GM12878 (cell line): ENCODE measurements around the gene PRSS57. TPM values are rescaled to one million over a fixed set of nuclear protein-coding genes. Genes with fewer than 3 reads are reported as not detected.

Experiments used
- ATAC-seq: fragments of 200-7000 bp; cut with Tn5 transposase; 3 replicates; pipeline ENCODE4 v1.9.1; 2020; ENCODE audit warnings: mild to moderate bottlenecking, moderate library complexity
- BruUV-seq: library from RNA; stranded (reverse); fragments of 400-500 nt; replicated peaks from 2 replicates; lab custom pipeline; 2021; lab: Mats Ljungman, UMichigan
- CTCF ChIA-PET: fragments of 300-600 bp; sonication (Branson Sonifier 250); formaldehyde crosslinking; extraction: SDS; loops from one replicate; lab custom pipeline; 2021; ENCODE audit warnings: inconsistent platforms; lab: Yijun Ruan, JAX
- POLR2A ChIA-PET: fragments of 350-600 bp; formaldehyde crosslinking; extraction: SDS; loops from one replicate; lab custom pipeline; 2021; ENCODE audit warnings: inconsistent platforms; lab: Charles Lee
- RAD21 ChIA-PET: fragments of 300-600 bp; sonication (Branson Sonifier 250); formaldehyde crosslinking; loops from one replicate; lab custom pipeline; 2023; ENCODE audit warnings: antibody characterized with exemption; ENCODE audit not compliant: unreplicated experiment; lab: Charles Lee
- SMC1A ChIA-PET: fragments of 300-600 bp; sonication (Branson Sonifier 250); formaldehyde crosslinking; loops from one replicate; lab custom pipeline; 2023; ENCODE audit not compliant: unreplicated experiment, uncharacterized antibody; lab: Charles Lee
- DNase-seq: peaks from one replicate; pipeline ENCODE4 v3.0.0-alpha.2; 2011; ENCODE audit warnings: low read depth, low spot score
- FAIRE-seq: peaks from 3 replicates; lab custom pipeline; 2011; peaks lifted over from hg19 to GRCh38; lab: Jason Lieb, UNC
- H2AFZ ChIP-seq: 2 replicates; pipeline ENCODE4 v1.6.0; 2011; ENCODE audit warnings: low read depth, low read length, control low read depth; ENCODE audit not compliant: control insufficient read depth
- H3K27ac ChIP-seq: 2 replicates; pipeline ENCODE4 v1.5.1; 2011; ENCODE audit warnings: control low read depth; ENCODE audit not compliant: control insufficient read depth, insufficient read depth
- H3K27me3 ChIP-seq, 2 experiments: replicated peaks in 1 of 2; 2 replicates each; pipeline versions ENCODE4 v1.6.0 to v1.6.1; 2011; ENCODE audit warnings: low read length in 1 of 2; ENCODE audit not compliant: control insufficient read depth in 2 of 2, insufficient read depth in 2 of 2
- H3K36me3 ChIP-seq, 2 experiments: 2 replicates each; pipeline ENCODE4 v1.5.1; 2011; ENCODE audit warnings: low read length in 1 of 2; ENCODE audit not compliant: control insufficient read depth in 2 of 2, insufficient read depth in 2 of 2
- H3K4me1 ChIP-seq: 2 replicates; pipeline ENCODE4 v1.6.1; 2011; ENCODE audit warnings: mild to moderate bottlenecking, low read length, moderate library complexity, mixed read lengths; ENCODE audit not compliant: control insufficient read depth, insufficient read depth
- H3K4me2 ChIP-seq: 2 replicates; pipeline ENCODE4 v1.6.0; 2011; ENCODE audit warnings: control low read depth; ENCODE audit not compliant: control insufficient read depth, insufficient read depth
- H3K4me3 ChIP-seq: fragments of 200-600 bp; sonication (generic); 2 replicates; pipeline ENCODE4 v1.5.1; 2016
- H3K79me2 ChIP-seq: 2 replicates; pipeline ENCODE4 v1.6.0; 2011; ENCODE audit warnings: low read length; ENCODE audit not compliant: control insufficient read depth, insufficient read depth
- H3K9ac ChIP-seq: 2 replicates; pipeline ENCODE4 v1.8.0; 2011; ENCODE audit warnings: low read length, control low read depth, mixed read lengths; ENCODE audit not compliant: control insufficient read depth, insufficient read depth
- H3K9me3 ChIP-seq: replicated peaks from 3 replicates; pipeline ENCODE4 v1.5.1; 2011; ENCODE audit warnings: mild to moderate bottlenecking, low read length; ENCODE audit not compliant: control insufficient read depth, insufficient read depth
- H4K20me1 ChIP-seq: 2 replicates; pipeline ENCODE4 v1.6.0; 2011; ENCODE audit not compliant: control insufficient read depth, insufficient read depth
- BCL11A ChIP-seq: IDR thresholded peaks from 2 replicates; pipeline ENCODE4 v1.6.1; 2011; ENCODE audit warnings: low read depth, low read length
- CHD1 ChIP-seq: IDR thresholded peaks from 2 replicates; pipeline ENCODE4 v1.6.1; 2012; ENCODE audit warnings: low read depth, low read length, improper control_type of control experiment
- CREM ChIP-seq: IDR thresholded peaks from 2 replicates; pipeline ENCODE4 v1.6.1; 2014; ENCODE audit warnings: antibody characterized with exemption, low read depth
- HDAC2 ChIP-seq: fragments of 200-600 bp; sonication (generic); IDR thresholded peaks from 2 replicates; pipeline ENCODE4 v1.6.1; 2017
- IKZF1 ChIP-seq: fragments of 450-650 bp; conservative IDR thresholded peaks from 2 replicates; pipeline ENCODE4 v1.6.1; 2017; ENCODE audit warnings: antibody characterized with exemption, mild to moderate bottlenecking
- KAT2A ChIP-seq: conservative IDR thresholded peaks from 2 replicates; pipeline ENCODE4 v1.6.1; 2011; ENCODE audit warnings: low read depth, low read length; ENCODE audit not compliant: control insufficient read depth
- MEF2B ChIP-seq: fragments of 450-650 bp; IDR thresholded peaks from 2 replicates; pipeline ENCODE4 v1.6.1; 2018; ENCODE audit warnings: mild to moderate bottlenecking, moderate library complexity; ENCODE audit not compliant: partially characterized antibody, poor library complexity, severe bottlenecking
- MTA2 ChIP-seq: fragments of 450-650 bp; IDR thresholded peaks from 2 replicates; pipeline ENCODE4 v1.6.1; 2016; ENCODE audit warnings: low read depth, mild to moderate bottlenecking, moderate library complexity
- POLR2AphosphoS5 ChIP-seq: IDR thresholded peaks from 2 replicates; pipeline ENCODE4 v1.6.1; 2011; ENCODE audit warnings: mild to moderate bottlenecking, low read length, inconsistent platforms
- RCOR1 ChIP-seq: conservative IDR thresholded peaks from 2 replicates; pipeline ENCODE4 v1.6.1; 2012; ENCODE audit warnings: low read depth, low read length, improper control_type of control experiment
- WGBS: methylation state at CpG from one replicate; pipeline ENCODE4 v1.1.6; 2016; ENCODE audit warnings: low lambda C conversion rate; ENCODE audit not compliant: insufficient replicate concordance, insufficient coverage; ENCODE audit errors: missing lambda C conversion rate; 5-methylcytosine and 5-hydroxymethylcytosine counted together
- in situ Hi-C: fragments of 300-500 bp; cut with MboI; formaldehyde crosslinking; loops from 9 replicates; pipeline ENCODE4 v1.14.3; 2018; ENCODE audit warnings: mixed read lengths
- intact Hi-C: fragments of 100-400 bp; cut with micrococcal nuclease; formaldehyde crosslinking; loops from one replicate; pipeline ENCODE4 v1.14.2; 2022; ENCODE audit not compliant: unreplicated experiment
- polyA plus RNA-seq, 11 experiments: library from polyadenylated mRNA; depleted of rRNA in 4 of 11; unstranded in 6 of 11; stranded (reverse) in 5 of 11; fragments of >200 nt; fragmentation: Nextera tagmentation in 4 of 11; fragmentation: Illumina TruSeq in 1 of 11; extraction: Ambion mirVana in 4 of 11; extraction: Trizol in 1 of 11; gene quantifications; 1 replicate in 1 of 11; 2 replicates in 10 of 11; pipeline versions ENCODE4 v1.2.1 to v1.2.3, GENCODE V29; 2011 to 2016; ENCODE audit warnings: inconsistent platforms in 2 of 11, missing spikeins in 2 of 11, low read depth in 1 of 11
- total RNA-seq, 4 experiments: library from RNA; depleted of rRNA in 3 of 4; stranded (reverse); fragments of >200 nt in 3 of 4; fragmentation: Illumina TruSeq in 1 of 4; extraction: Trizol in 1 of 4; gene quantifications; 2 replicates each; pipeline versions ENCODE4 v1.2.1 to v1.2.3, GENCODE V29; 2013 to 2021
- TF ChIP-seq, protein P1 (sequence below): fragments of 450-650 bp; IDR thresholded peaks from 2 replicates; pipeline ENCODE4 v1.6.1; 2017; ENCODE audit warnings: low read depth, mild to moderate bottlenecking, moderate library complexity
- TF ChIP-seq, protein P2 (sequence below): fragments of 450-650 bp; IDR thresholded peaks from 2 replicates; pipeline ENCODE4 v1.6.1; 2017; ENCODE audit warnings: antibody characterized with exemption, mild to moderate bottlenecking, moderate library complexity

The PRSS57 gene
- total and polyA plus RNA-seq, 10 of the 15 experiments (the other 5 are each of a cell fraction or from before 2014, with no cell fraction given), result not detected

DNA sequence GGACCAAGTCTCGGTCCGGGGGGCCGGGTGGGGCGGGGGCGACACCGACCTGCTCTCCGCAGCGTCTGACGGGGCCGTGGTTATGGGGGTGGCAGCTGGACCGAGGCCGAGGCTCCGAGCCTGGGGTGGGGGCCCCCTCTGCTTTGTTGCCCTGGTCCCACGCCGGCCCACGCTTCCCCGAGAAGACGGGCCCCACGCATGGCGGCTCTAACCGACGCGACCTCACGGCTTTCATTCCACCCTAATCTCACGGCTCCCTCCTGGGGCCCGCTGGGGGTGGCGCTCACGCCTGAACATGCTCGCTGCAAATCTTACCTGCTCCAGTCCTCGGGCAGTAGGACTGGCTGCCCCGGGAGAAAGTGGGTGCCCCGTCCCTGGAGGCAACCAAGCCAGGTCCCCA, 40.9 kb upstream of the PRSS57 start:
- ATAC-seq, result no peak

DNA sequence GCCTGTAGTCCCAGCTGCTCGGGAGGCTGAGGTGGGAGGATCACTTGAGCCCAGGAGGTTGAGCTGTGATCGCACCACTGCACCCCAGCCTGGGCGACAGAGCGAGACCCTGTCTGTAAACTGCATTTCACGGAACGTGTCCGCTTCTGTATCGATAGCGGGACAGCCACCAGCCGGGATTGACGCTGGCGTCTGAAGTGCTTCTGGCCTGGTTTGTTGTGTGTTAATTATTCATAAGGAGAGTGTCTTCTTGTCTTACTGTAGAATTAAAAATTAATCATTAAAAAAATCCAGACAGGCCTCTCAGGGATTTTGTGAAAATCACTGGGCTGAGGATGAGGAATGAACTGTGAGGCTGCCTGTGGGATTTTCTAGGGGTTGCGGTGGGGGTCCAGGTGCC, 39.5 kb upstream of the PRSS57 start:
- POLR2A ChIA-PET, result interaction anchor here (0.6 to 1.4 kb wide), 3 partner anchors 57 to 212 kb away, joined by 4 to 6 read pairs (median 4); no protein-coding TSS in a partner anchor
- DNase-seq, result no peak
- Histone ChIP-seq H3K79me2 (no peaks in the 10 kb centered on the region), H4K20me1 (no peaks in the 10 kb centered on the region), H3K27ac (no peak overlapping the region), H3K27me3 (no peaks in the 10 kb centered on the region), H3K36me3 (no peaks in the 10 kb centered on the region), H2AFZ (no peak overlapping the region), H3K9me3 (no peaks in the 10 kb centered on the region), H3K4me3 (no peak overlapping the region), H3K9ac (no peak overlapping the region), H3K4me2 (no peak overlapping the region), H3K4me1 (peaks cover 5% of the 10 kb centered on the region)
- WGBS, result 75% methylated on average over 13 of the region's 13 CpGs
- in situ Hi-C loops, result loop anchor here (5.0 kb wide), 2 partner anchors 67 to 147 kb away; partner anchors contain the start of gene HCN2
- FAIRE-seq, result no peak
- no peak for ATAC-seq
- SMC1A ChIA-PET, result interaction anchor here (1.0 to 1.5 kb wide), 4 partner anchors 64 to 150 kb away, joined by 3 to 12 read pairs (median 4); partner anchors contain the start of gene RNF126
- CTCF ChIA-PET, result interaction anchor here (0.6 to 1.8 kb wide), 16 partner anchors 27 to 228 kb away, joined by 3 to 18 read pairs (median 4); partner anchors contain the start of gene RNF126
- no TSS peak for BruUV-seq
- RAD21 ChIA-PET, result interaction anchor here (0.5 to 1.7 kb wide), 9 partner anchors 8 to 150 kb away, joined by 3 to 9 read pairs (median 4); partner anchors contain the start of gene RNF126
- intact Hi-C loops, result loop anchor here (1.0 to 5.0 kb wide), 2 partner anchors 69 to 147 kb away; partner anchors contain the start of gene HCN2
- TF ChIP-seq POLR2AphosphoS5, result no peak
- TF ChIP-seq CREM, result no peak
- no peak for TF ChIP-seq MEF2B
- TF ChIP-seq RCOR1, result no peak
- TF ChIP-seq CHD1, result no peak
- TF ChIP-seq, protein P1, sequence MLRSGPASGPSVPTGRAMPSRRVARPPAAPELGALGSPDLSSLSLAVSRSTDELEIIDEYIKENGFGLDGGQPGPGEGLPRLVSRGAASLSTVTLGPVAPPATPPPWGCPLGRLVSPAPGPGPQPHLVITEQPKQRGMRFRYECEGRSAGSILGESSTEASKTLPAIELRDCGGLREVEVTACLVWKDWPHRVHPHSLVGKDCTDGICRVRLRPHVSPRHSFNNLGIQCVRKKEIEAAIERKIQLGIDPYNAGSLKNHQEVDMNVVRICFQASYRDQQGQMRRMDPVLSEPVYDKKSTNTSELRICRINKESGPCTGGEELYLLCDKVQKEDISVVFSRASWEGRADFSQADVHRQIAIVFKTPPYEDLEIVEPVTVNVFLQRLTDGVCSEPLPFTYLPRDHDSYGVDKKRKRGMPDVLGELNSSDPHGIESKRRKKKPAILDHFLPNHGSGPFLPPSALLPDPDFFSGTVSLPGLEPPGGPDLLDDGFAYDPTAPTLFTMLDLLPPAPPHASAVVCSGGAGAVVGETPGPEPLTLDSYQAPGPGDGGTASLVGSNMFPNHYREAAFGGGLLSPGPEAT, result no peak
- no peak for TF ChIP-seq KAT2A
- TF ChIP-seq MTA2, result no peak
- TF ChIP-seq, protein P2, sequence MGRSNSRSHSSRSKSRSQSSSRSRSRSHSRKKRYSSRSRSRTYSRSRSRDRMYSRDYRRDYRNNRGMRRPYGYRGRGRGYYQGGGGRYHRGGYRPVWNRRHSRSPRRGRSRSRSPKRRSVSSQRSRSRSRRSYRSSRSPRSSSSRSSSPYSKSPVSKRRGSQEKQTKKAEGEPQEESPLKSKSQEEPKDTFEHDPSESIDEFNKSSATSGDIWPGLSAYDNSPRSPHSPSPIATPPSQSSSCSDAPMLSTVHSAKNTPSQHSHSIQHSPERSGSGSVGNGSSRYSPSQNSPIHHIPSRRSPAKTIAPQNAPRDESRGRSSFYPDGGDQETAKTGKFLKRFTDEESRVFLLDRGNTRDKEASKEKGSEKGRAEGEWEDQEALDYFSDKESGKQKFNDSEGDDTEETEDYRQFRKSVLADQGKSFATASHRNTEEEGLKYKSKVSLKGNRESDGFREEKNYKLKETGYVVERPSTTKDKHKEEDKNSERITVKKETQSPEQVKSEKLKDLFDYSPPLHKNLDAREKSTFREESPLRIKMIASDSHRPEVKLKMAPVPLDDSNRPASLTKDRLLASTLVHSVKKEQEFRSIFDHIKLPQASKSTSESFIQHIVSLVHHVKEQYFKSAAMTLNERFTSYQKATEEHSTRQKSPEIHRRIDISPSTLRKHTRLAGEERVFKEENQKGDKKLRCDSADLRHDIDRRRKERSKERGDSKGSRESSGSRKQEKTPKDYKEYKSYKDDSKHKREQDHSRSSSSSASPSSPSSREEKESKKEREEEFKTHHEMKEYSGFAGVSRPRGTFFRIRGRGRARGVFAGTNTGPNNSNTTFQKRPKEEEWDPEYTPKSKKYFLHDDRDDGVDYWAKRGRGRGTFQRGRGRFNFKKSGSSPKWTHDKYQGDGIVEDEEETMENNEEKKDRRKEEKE, result no peak
- no peak for TF ChIP-seq HDAC2

More for the DNA sequence above, 40.9 kb upstream of the PRSS57 start:
- no peak for FAIRE-seq
- H3K4me3 ChIP-seq, result no peak overlapping the region
- CTCF ChIA-PET, result no interaction called here
- H3K4me2 ChIP-seq, result no peak overlapping the region
- no TSS peak for BruUV-seq
- no peak overlapping the region for H3K27ac ChIP-seq
- H3K4me1 ChIP-seq, result peaks cover 5% of the 10 kb centered on the region
- H4K20me1 ChIP-seq, result no peaks in the 10 kb centered on the region
- SMC1A ChIA-PET, result no interaction called here
- no peaks in the 10 kb centered on the region for H3K79me2 ChIP-seq
- no peak for DNase-seq
- H3K36me3 ChIP-seq, result no peaks in the 10 kb centered on the region
- intact Hi-C loops, result no loop called here
- no peak overlapping the region for H3K9ac ChIP-seq
- RAD21 ChIA-PET, result no interaction called here
- no peaks in the 10 kb centered on the region for H3K9me3 ChIP-seq
- in situ Hi-C loops, result no loop called here
- no peak for TF ChIP-seq BCL11A
- TF ChIP-seq IKZF1, result no peak
- 58% methylated on average over 27 of the region's 32 CpGs for WGBS
- POLR2A ChIA-PET, result no interaction called here
- H3K27me3 ChIP-seq, result no peaks in the 10 kb centered on the region
- H2AFZ ChIP-seq, result no peak overlapping the region
